Endothelial cell of umbilical vein (primary cell): ENCODE results near the gene IPO4. TPM values are rescaled to one million over a fixed set of nuclear protein-coding genes. Genes with fewer than 3 reads are reported as not detected.

ENCODE experiments used
- BruUV-seq: library from RNA; stranded (reverse); fragments of 400-500 nt; replicated peaks from 2 replicates; lab custom pipeline; 2021; lab: Mats Ljungman, UMichigan
- CTCF ChIA-PET: fragments of 300-600, 350-600 bp; sonication (Branson Sonifier 250); formaldehyde crosslinking; loops from one replicate; lab custom pipeline; 2021; ENCODE audit warnings: antibody characterized with exemption, inconsistent platforms; lab: Charles Lee
- POLR2A ChIA-PET: fragments of 300-600, 350-600 bp; sonication (Branson Sonifier 250); formaldehyde crosslinking; loops from one replicate; lab custom pipeline; 2021; ENCODE audit warnings: antibody characterized with exemption, inconsistent platforms; lab: Charles Lee
- DNase-seq: peaks from one replicate; pipeline ENCODE4 v3.0.0-alpha.2; 2011; ENCODE audit warnings: low read depth, low spot score
- FAIRE-seq: peaks from 2 replicates; lab custom pipeline; 2011; peaks lifted over from hg19 to GRCh38; lab: Jason Lieb, UNC
- H2AFZ ChIP-seq: 2 replicates; pipeline ENCODE4 v1.6.0; 2012; ENCODE audit warnings: low read depth, low read length, control low read depth, inconsistent platforms
- H3K27ac ChIP-seq: 2 replicates; pipeline ENCODE4 v1.5.1; 2011; ENCODE audit warnings: low read depth, mild to moderate bottlenecking, control low read depth, low read length, moderate library complexity; ENCODE audit not compliant: insufficient read depth
- H3K27me3 ChIP-seq, 2 experiments: 2 replicates each; pipeline versions ENCODE4 v1.6.0 to v1.6.1; 2011; ENCODE audit warnings: low read length in 2 of 2, mixed read lengths in 1 of 2; ENCODE audit not compliant: control insufficient read depth in 2 of 2, insufficient read depth in 2 of 2
- H3K36me3 ChIP-seq, 2 experiments: 2 replicates in 1 of 2; 3 replicates in 1 of 2; pipeline ENCODE4 v1.5.1; 2011; ENCODE audit warnings: low read length in 2 of 2, mild to moderate bottlenecking in 1 of 2, moderate library complexity in 1 of 2; ENCODE audit not compliant: control insufficient read depth in 2 of 2, insufficient read depth in 2 of 2; ENCODE audit errors: extremely low read depth in 1 of 2
- H3K4me1 ChIP-seq: 3 replicates; pipeline ENCODE4 v1.5.1; 2011; ENCODE audit warnings: mild to moderate bottlenecking, low read length; ENCODE audit not compliant: control insufficient read depth, insufficient read depth; ENCODE audit errors: extremely low read depth
- H3K4me2 ChIP-seq: 2 replicates; pipeline ENCODE4 v1.6.1; 2011; ENCODE audit warnings: low read length, control low read depth, mixed read lengths; ENCODE audit not compliant: insufficient read depth
- H3K4me3 ChIP-seq, 3 experiments: fragments of 200-600 bp in 1 of 3; sonication (generic), shearing (Covaris generic) in 1 of 3; replicated peaks in 1 of 3; 2 replicates each; pipeline ENCODE4 v1.5.1; 2011 to 2016; ENCODE audit warnings: control low read depth in 3 of 3, low read length in 3 of 3, mild to moderate bottlenecking in 2 of 3, inconsistent platforms in 1 of 3, low read depth in 1 of 3, moderate library complexity in 1 of 3; ENCODE audit not compliant: insufficient read depth in 1 of 3
- H3K79me2 ChIP-seq: 2 replicates; pipeline ENCODE4 v1.6.0; 2012; ENCODE audit warnings: low read length, inconsistent platforms; ENCODE audit not compliant: control insufficient read depth, insufficient read depth
- H3K9ac ChIP-seq: replicated peaks from 2 replicates; pipeline ENCODE3; 2011; ENCODE audit warnings: low read length, control low read depth; ENCODE audit not compliant: insufficient read depth; ENCODE audit errors: extremely low read depth
- H3K9me1 ChIP-seq: replicated peaks from 3 replicates; pipeline ENCODE4 v1.6.0; 2011; ENCODE audit warnings: mild to moderate bottlenecking, low read length; ENCODE audit not compliant: control insufficient read depth, insufficient read depth; ENCODE audit errors: extremely low read depth
- H3K9me3 ChIP-seq: replicated peaks from 2 replicates; pipeline ENCODE4 v1.5.1; 2012; ENCODE audit warnings: low read length, inconsistent platforms; ENCODE audit not compliant: control insufficient read depth, insufficient read depth
- H4K20me1 ChIP-seq: replicated peaks from 2 replicates; pipeline ENCODE3; 2011; ENCODE audit warnings: mild to moderate bottlenecking, low read length; ENCODE audit not compliant: control insufficient read depth, insufficient read depth; ENCODE audit errors: extremely low read depth
- CTCF ChIP-seq, 2 donors: IDR thresholded peaks; 1 replicate in 1 of 2; 2 replicates in 1 of 2; pipeline ENCODE4 v1.5.1; 2011; ENCODE audit warnings: low read length in 2 of 2, mild to moderate bottlenecking in 2 of 2, moderate library complexity in 2 of 2, control low read depth in 1 of 2, inconsistent platforms in 1 of 2, low read depth in 1 of 2; ENCODE audit not compliant: insufficient read depth in 1 of 2; ENCODE audit errors: extremely low read depth in 1 of 2
- EZH2 ChIP-seq: IDR thresholded peaks from 2 replicates; pipeline ENCODE4 v1.6.1; 2012; ENCODE audit warnings: borderline replicate concordance, low read depth, mild to moderate bottlenecking, moderate library complexity, low read length, inconsistent platforms; ENCODE audit not compliant: severe bottlenecking
- FOS ChIP-seq: IDR thresholded peaks from 2 replicates; pipeline ENCODE4 v1.6.1; 2011; ENCODE audit warnings: mild to moderate bottlenecking, low read length, moderate library complexity, borderline replicate concordance; ENCODE audit not compliant: insufficient read depth
- JUN ChIP-seq: IDR thresholded peaks from 2 replicates; pipeline ENCODE4 v1.6.1; 2011; ENCODE audit warnings: borderline replicate concordance, low read depth; ENCODE audit not compliant: insufficient read length, insufficient read depth
- MYC ChIP-seq: IDR thresholded peaks from one replicate; pipeline ENCODE4 v1.6.1; 2011; ENCODE audit warnings: mild to moderate bottlenecking, low read depth, low read length
- POLR2A ChIP-seq: IDR thresholded peaks from 2 replicates; pipeline ENCODE4 v1.6.1; 2012; ENCODE audit warnings: low read depth, mild to moderate bottlenecking, control low read depth, low read length
- dilution Hi-C: fragments of 300-500 bp; cut with MboI; formaldehyde crosslinking; loops from one replicate; pipeline ENCODE4 v1.15.0; 2019; ENCODE audit warnings: low sequenced_read_pairs; ENCODE audit not compliant: extremely low pct_ligation_motif_present
- intact Hi-C: fragments of 100-400 bp; cut with micrococcal nuclease; formaldehyde crosslinking; loops from one replicate; pipeline ENCODE4 v1.10.0; 2022
- polyA plus RNA-seq, 4 experiments: library from polyadenylated mRNA; depleted of rRNA in 3 of 4; stranded (reverse) in 3 of 4; unstranded in 1 of 4; fragments of >200 nt; gene quantifications; 2 replicates each; pipeline versions ENCODE4 v1.2.1 to v1.2.3, GENCODE V29; 2011 to 2012; ENCODE audit warnings: missing spikeins in 1 of 4
- total RNA-seq: library from RNA; stranded (reverse); gene quantifications from 2 replicates; pipeline ENCODE4 v1.2.3, GENCODE V29; 2021
- TF ChIP-seq, protein P1 (sequence below): IDR thresholded peaks from 2 replicates; pipeline ENCODE4 v1.6.1; 2011; ENCODE audit not compliant: insufficient read depth, insufficient read length

IPO4 gene
- total and polyA plus RNA-seq, 2 donors (not counting 3 experiments of a cell fraction or from before 2014, with no cell fraction given), result 24.6 to 66.5 TPM

- DNase-seq (no peak), FAIRE-seq (no peak)
- TF ChIP-seq, protein P1, sequence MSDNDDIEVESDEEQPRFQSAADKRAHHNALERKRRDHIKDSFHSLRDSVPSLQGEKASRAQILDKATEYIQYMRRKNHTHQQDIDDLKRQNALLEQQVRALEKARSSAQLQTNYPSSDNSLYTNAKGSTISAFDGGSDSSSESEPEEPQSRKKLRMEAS, result no peak
- TF ChIP-seq CTCF (IDR thresholded peaks at IDR 0.05; ENCODE audit: extremely low read depth in 1 of 2, insufficient read depth in 1 of 2, low read depth in 1 of 2, low read length in 2 of 2) (no peak), JUN (no peak), POLR2A (no peak), MYC (no peak), FOS (no peak), EZH2 (no peak)
- ChIA-PET CTCF (interaction anchor here (1.1 to 1.2 kb wide), 2 partner anchors 8 to 11 kb away, joined by 3 to 4 read pairs; no protein-coding TSS in a partner anchor), POLR2A (no interaction called here)
- BruUV-seq, result no TSS peak
- Histone ChIP-seq H4K20me1 (no peaks in the 10 kb centered on the region), H3K9ac (no peak overlapping the region), H3K9me3 (no peaks in the 10 kb centered on the region), H3K4me1 (no peaks in the 10 kb centered on the region), H3K4me3 (no peak overlapping the region), H3K36me3 (peaks cover 0 to 24% of the 10 kb centered on the region in 2 experiments), H3K79me2 (no peaks in the 10 kb centered on the region), H2AFZ (no peak overlapping the region), H3K4me2 (no peak overlapping the region), H3K9me1 (no peaks in the 10 kb centered on the region), H3K27me3 (no peaks in the 10 kb centered on the region), H3K27ac (no peak overlapping the region)
- intact Hi-C loops (no loop called here), dilution Hi-C loops (no loop called here)
These were observed 10.7 kb downstream of the IPO4 start for GRCh38 chr14:24177891-24178290.
